ENCODE measurements around the gene LRTM2. TPM values are rescaled to one million over a fixed set of nuclear protein-coding genes. Genes with fewer than 3 reads are reported as not detected.

LRTM2 gene
- total and polyA plus RNA-seq, 7 experiments from 2014 or later = 0.12 TPM; not detected in 6

DNA sequence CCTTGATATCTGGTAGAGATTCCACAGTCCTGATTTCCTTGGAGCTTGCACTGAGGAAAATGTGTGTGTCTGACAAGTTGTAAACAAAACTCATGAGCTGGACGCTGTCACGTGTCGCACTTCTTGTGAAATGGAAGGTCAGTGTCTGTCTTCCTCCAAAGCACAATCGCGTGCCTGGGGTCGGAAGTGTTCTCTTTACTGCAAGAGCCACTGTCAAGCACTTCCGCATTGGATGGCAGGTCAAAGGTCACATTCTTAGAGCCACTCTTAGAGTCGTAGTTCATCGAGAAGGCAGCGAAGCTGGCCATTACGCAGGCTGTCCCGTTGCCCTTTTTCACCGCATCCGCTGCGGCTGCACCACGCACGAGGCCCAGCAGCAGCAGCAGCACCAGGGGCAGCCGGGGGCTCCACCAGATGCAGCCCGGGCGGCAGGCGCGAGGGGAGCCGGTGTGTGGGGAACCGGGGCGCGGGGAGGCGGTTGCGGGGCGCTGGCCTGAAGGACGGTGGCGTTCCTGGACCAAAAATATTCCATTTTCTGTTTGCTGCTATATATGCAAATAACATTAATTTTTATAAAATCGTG is 45.0 kb downstream of the LRTM2 start:
- no peak overlapping the region for H3K4me3 ChIP-seq (ENCODE audit: low read length)
- H3K9me3 ChIP-seq (ENCODE audit: control insufficient read depth in 2 of 3, low read length in 3 of 3) = no peaks in the 10 kb centered on the region
- H3K36me3 Mint-ChIP-seq = peaks cover 0 to 4% (median 0%) of the 10 kb centered on the region in 5 donors
- H3K36me3 ChIP-seq (ENCODE audit: control insufficient read depth in 2 of 3, insufficient read depth in 3 of 3, low read length in 3 of 3) = no peaks in the 10 kb centered on the region
- ATAC-seq (no peak), DNase-seq (no peak)
- H3K27me3 Mint-ChIP-seq = peaks cover 16 to 32% (median 30%) of the 10 kb centered on the region in 5 donors
- no peak overlapping the region for H3K4me3 Mint-ChIP-seq
- H3K27ac Mint-ChIP-seq = no peak overlapping the region
- no peak overlapping the region for H3K27ac ChIP-seq (ENCODE audit: low read depth, low read length)
- POLR2A ChIA-PET = no interaction called here
- H3K4me1 Mint-ChIP-seq = no peaks in the 10 kb centered on the region
- no peaks in the 10 kb centered on the region for H3K27me3 ChIP-seq (ENCODE audit: control insufficient read depth in 2 of 2, insufficient read depth in 2 of 2, low read length in 2 of 2)
- peaks cover 0 to 13% (median 4%) of the 10 kb centered on the region in 11 donors for H3K9me3 Mint-ChIP-seq
- intact Hi-C loops (cut with micrococcal nuclease) = no loop called here
- CTCF ChIA-PET = no interaction called here
- H3K4me1 ChIP-seq (ENCODE audit: control insufficient read depth in 2 of 2, insufficient read depth in 2 of 2, low read length in 2 of 2) = no peaks in the 10 kb centered on the region

DNA sequence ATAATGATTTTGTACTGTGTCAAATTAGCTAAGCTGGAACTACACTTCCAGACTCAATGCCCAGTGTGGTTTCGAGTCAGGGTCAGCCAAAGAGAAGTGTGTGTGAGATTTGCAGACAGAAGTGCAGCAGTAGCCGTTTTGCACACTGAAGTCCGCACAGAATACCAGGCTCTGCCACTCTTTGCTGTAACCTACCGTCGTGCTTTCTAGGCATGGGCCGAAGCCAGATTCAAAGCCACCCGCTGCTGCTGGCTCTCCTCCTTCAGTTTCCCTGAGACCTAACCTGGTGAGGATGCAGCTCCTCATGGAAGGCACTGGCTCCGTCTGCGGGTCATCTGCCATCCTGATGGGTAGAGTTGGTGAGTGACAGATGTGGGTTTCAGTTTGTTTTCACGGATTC is 48.8 kb downstream of the LRTM2 start:
- H3K27me3 ChIP-seq (ENCODE audit: control insufficient read depth in 2 of 2, insufficient read depth in 2 of 2, low read length in 2 of 2) = no peaks in the 10 kb centered on the region
- intact Hi-C loops (cut with micrococcal nuclease) = no loop called here
- no peak overlapping the region for H3K27ac ChIP-seq (ENCODE audit: low read depth, low read length)
- Mint-ChIP-seq H3K4me1 (no peaks in the 10 kb centered on the region), H3K9me3 (peaks cover 3 to 13% (median 5%) of the 10 kb centered on the region in 11 donors), H3K36me3 (peaks cover 0 to 4% (median 0%) of the 10 kb centered on the region in 5 donors), H3K4me3 (no peak overlapping the region), H3K27me3 (peaks cover 16 to 32% (median 28%) of the 10 kb centered on the region in 5 donors), H3K27ac (no peak overlapping the region)
- H3K4me1 ChIP-seq (ENCODE audit: control insufficient read depth in 2 of 2, insufficient read depth in 2 of 2, low read length in 2 of 2) = no peaks in the 10 kb centered on the region
- no peak overlapping the region for H3K4me3 ChIP-seq (ENCODE audit: low read length)
- no peak for ATAC-seq
- ChIA-PET POLR2A (no interaction called here), CTCF (no interaction called here)
- H3K36me3 ChIP-seq (ENCODE audit: control insufficient read depth in 2 of 3, insufficient read depth in 3 of 3, low read length in 3 of 3) = no peaks in the 10 kb centered on the region
- DNase-seq = no peak
- H3K9me3 ChIP-seq (ENCODE audit: control insufficient read depth in 2 of 3, low read length in 3 of 3) = no peaks in the 10 kb centered on the region

DNA sequence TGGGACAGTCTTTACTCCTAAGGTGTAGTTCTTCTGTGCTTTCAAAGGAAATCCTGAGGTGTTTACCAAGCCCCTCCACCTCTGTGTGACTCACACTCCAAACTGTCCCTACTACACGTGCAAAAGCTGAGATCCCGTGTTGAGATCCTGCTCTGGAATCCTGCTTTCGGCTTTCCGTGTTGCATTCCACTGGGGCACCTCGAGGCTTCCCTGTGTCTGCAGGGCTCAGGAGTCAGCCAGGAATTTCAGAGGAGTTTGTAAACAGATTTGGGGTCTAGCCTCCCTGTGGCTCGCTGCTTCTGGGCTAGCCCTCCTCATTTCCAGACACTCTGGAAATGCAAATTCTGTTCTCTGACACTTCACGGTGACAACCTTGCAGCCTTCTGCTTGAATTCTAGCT is 49.7 kb downstream of the LRTM2 start:
- H3K9me3 Mint-ChIP-seq = peaks cover 3 to 13% (median 5%) of the 10 kb centered on the region in 11 donors
- no peak for ATAC-seq
- no peaks in the 10 kb centered on the region for H3K36me3 ChIP-seq (ENCODE audit: control insufficient read depth in 2 of 3, insufficient read depth in 3 of 3, low read length in 3 of 3)
- no peak overlapping the region for H3K27ac Mint-ChIP-seq
- CTCF ChIA-PET = no interaction called here
- H3K9me3 ChIP-seq (ENCODE audit: control insufficient read depth in 2 of 3, low read length in 3 of 3) = no peaks in the 10 kb centered on the region
- peaks cover 16 to 32% (median 30%) of the 10 kb centered on the region in 5 donors for H3K27me3 Mint-ChIP-seq
- no peak for DNase-seq
- peaks cover 0 to 4% (median 0%) of the 10 kb centered on the region in 5 donors for H3K36me3 Mint-ChIP-seq
- H3K4me1 Mint-ChIP-seq = no peaks in the 10 kb centered on the region
- H3K4me1 ChIP-seq (ENCODE audit: control insufficient read depth in 2 of 2, insufficient read depth in 2 of 2, low read length in 2 of 2) = no peaks in the 10 kb centered on the region
- no peak overlapping the region for H3K4me3 ChIP-seq (ENCODE audit: low read length)
- no peak overlapping the region for H3K4me3 Mint-ChIP-seq
- intact Hi-C loops (cut with micrococcal nuclease) = no loop called here
- no peak overlapping the region for H3K27ac ChIP-seq (ENCODE audit: low read depth, low read length)
- H3K27me3 ChIP-seq (ENCODE audit: control insufficient read depth in 2 of 2, insufficient read depth in 2 of 2, low read length in 2 of 2) = no peaks in the 10 kb centered on the region
- POLR2A ChIA-PET = no interaction called here

DNA sequence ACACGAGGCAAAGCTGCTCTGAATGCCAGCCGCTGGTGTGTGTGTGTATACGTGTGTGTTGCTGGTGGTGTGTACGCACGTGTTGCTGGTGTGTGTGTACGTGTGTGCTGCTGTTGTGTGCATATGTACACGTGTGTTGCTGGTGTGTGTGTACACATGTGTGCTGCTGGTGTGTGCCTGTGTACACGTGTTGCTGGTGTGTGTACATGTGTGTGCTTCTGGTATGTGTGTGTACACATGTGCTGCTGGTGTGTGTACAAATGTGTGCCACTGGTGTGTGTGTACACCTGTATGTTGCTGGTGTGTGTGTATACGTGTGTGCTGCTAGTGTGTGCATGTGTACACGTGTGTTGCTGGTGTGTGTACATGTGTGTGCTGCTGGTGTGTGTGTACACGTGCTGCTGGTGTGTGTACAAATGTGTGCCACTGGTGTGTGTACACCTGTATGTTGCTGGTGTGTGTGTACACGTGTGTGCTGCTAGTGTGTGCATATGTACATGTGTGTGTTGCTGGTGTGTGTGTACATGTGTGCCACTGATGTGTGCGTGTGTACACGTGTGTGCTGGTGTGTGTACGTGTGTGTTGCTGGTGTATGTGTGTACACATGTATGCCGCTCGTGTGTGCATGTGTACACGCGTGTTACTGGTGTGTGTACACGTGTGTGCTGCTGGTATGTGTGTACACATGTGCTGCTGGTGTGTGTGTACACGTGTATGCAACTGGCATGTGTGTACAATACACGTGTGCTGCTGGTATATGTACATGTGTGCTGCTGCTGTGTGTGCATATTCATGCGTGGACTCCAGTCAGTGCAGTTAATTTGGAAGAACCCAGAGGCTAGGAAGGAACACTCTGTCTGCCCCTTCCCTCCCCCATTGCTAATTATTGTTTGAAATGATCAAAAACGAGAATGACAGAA is 50.9 kb downstream of the LRTM2 start:
- Histone ChIP-seq H3K36me3 (ENCODE audit: control insufficient read depth in 2 of 3, insufficient read depth in 3 of 3, low read length in 3 of 3) (no peaks in the 10 kb centered on the region), H3K4me3 (ENCODE audit: low read length) (no peak overlapping the region), H3K27me3 (ENCODE audit: control insufficient read depth in 2 of 2, insufficient read depth in 2 of 2, low read length in 2 of 2) (no peaks in the 10 kb centered on the region), H3K9me3 (ENCODE audit: control insufficient read depth in 2 of 3, low read length in 3 of 3) (no peaks in the 10 kb centered on the region), H3K4me1 (ENCODE audit: control insufficient read depth in 2 of 2, insufficient read depth in 2 of 2, low read length in 2 of 2) (no peaks in the 10 kb centered on the region), H3K27ac (ENCODE audit: low read depth, low read length) (no peak overlapping the region)
- POLR2A ChIA-PET = no interaction called here
- no peak overlapping the region for H3K4me3 Mint-ChIP-seq
- DNase-seq (no peak), ATAC-seq (no peak)
- intact Hi-C loops (cut with micrococcal nuclease) = no loop called here
- H3K9me3 Mint-ChIP-seq = peaks cover 0 to 13% (median 5%) of the 10 kb centered on the region in 11 donors
- CTCF ChIA-PET = no interaction called here
- peaks cover 0 to 4% (median 0%) of the 10 kb centered on the region in 5 donors for H3K36me3 Mint-ChIP-seq
- H3K27ac Mint-ChIP-seq = peak overlapping the region in 2 of 9 donors; percentile 53 to 77
- no peaks in the 10 kb centered on the region for H3K4me1 Mint-ChIP-seq
- peaks cover 12 to 27% (median 25%) of the 10 kb centered on the region in 5 donors for H3K27me3 Mint-ChIP-seq

DNA sequence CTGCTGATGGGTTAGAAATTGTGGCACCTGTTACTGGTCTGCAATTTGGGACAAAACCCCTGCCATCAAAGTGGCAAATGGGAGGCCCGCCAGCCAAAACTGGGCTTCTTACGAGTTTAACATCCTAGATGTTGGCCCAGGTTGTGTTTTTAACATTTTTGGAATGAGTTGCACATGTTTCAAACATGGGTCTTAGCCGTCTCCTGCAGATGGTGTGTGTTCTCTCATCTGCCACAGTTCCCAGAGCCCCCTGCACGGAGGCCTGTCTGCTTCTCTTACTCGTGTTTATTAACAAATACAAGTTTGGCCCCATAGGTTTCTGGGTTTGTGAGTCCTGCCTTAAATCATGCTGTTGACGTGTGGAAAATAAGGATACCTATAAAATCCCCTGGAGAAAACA is 51.6 kb downstream of the LRTM2 start:
- ATAC-seq (no peak), DNase-seq (no peak)
- Histone ChIP-seq H3K27me3 (ENCODE audit: control insufficient read depth in 2 of 2, insufficient read depth in 2 of 2, low read length in 2 of 2) (no peaks in the 10 kb centered on the region), H3K9me3 (ENCODE audit: control insufficient read depth in 2 of 3, low read length in 3 of 3) (no peaks in the 10 kb centered on the region), H3K4me1 (ENCODE audit: control insufficient read depth in 2 of 2, insufficient read depth in 2 of 2, low read length in 2 of 2) (no peaks in the 10 kb centered on the region), H3K27ac (ENCODE audit: low read depth, low read length) (no peak overlapping the region), H3K4me3 (ENCODE audit: low read length) (no peak overlapping the region), H3K36me3 (ENCODE audit: control insufficient read depth in 2 of 3, insufficient read depth in 3 of 3, low read length in 3 of 3) (no peaks in the 10 kb centered on the region)
- Mint-ChIP-seq H3K4me3 (no peak overlapping the region), H3K27ac (no peak overlapping the region), H3K9me3 (peaks cover 0 to 13% (median 5%) of the 10 kb centered on the region in 11 donors), H3K4me1 (no peaks in the 10 kb centered on the region), H3K36me3 (peaks cover 0 to 4% (median 0%) of the 10 kb centered on the region in 5 donors), H3K27me3 (peaks cover 12 to 23% (median 21%) of the 10 kb centered on the region in 5 donors)
- POLR2A ChIA-PET = no interaction called here
- intact Hi-C loops (cut with micrococcal nuclease) = no loop called here
- CTCF ChIA-PET = no interaction called here

DNA sequence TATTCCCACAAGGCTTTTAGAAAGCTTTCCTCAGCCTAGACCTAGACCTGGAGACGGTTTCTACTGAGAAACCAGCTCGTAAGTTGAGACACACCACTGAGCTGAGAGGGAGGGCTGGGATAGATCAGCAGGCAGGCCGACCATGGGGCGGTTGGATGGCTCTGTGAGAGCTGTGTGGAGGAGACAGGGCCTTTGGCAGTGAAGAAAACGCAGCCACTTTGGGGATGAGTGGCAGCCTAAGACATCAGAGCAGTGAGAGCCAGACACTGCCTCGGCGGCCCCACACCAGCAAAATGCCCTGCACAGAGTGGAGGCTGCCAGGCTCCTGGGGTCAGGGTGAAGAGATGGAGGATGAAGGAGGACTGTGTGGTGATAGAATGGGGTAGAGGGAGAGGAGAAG is 52.1 kb downstream of the LRTM2 start:
- no peaks in the 10 kb centered on the region for H3K4me1 Mint-ChIP-seq
- H3K4me3 ChIP-seq (ENCODE audit: low read length) = no peak overlapping the region

More for the DNA sequence above, 52.1 kb downstream of the LRTM2 start:
- POLR2A ChIA-PET = no interaction called here
- Mint-ChIP-seq H3K9me3 (peaks cover 0 to 13% (median 5%) of the 10 kb centered on the region in 11 donors), H3K27ac (no peak overlapping the region), H3K4me3 (no peak overlapping the region), H3K27me3 (peaks cover 8 to 19% (median 16%) of the 10 kb centered on the region in 5 donors), H3K36me3 (peaks cover 0 to 4% (median 0%) of the 10 kb centered on the region in 5 donors)
- no peak for DNase-seq
- Histone ChIP-seq H3K27ac (ENCODE audit: low read depth, low read length) (no peak overlapping the region), H3K4me1 (ENCODE audit: control insufficient read depth in 2 of 2, insufficient read depth in 2 of 2, low read length in 2 of 2) (no peaks in the 10 kb centered on the region), H3K27me3 (ENCODE audit: control insufficient read depth in 2 of 2, insufficient read depth in 2 of 2, low read length in 2 of 2) (no peaks in the 10 kb centered on the region), H3K9me3 (ENCODE audit: control insufficient read depth in 2 of 3, low read length in 3 of 3) (no peaks in the 10 kb centered on the region), H3K36me3 (ENCODE audit: control insufficient read depth in 2 of 3, insufficient read depth in 3 of 3, low read length in 3 of 3) (no peaks in the 10 kb centered on the region)
- ATAC-seq = no peak
- intact Hi-C loops (cut with micrococcal nuclease) = no loop called here
- CTCF ChIA-PET = no interaction called here
